HEK293T (cell line): Measurements from ENCODE around the gene TRIM15.

Experiments
- BHLHE40 ChIP-seq: fragments of 450-650 bp; IDR thresholded peaks from 2 replicates; pipeline ENCODE4 v1.6.1; 2016; ENCODE audit warnings: mild to moderate bottlenecking, moderate library complexity, borderline replicate concordance
- CTBP1 ChIP-seq: fragments of 450-650 bp; IDR thresholded peaks from 2 replicates; pipeline ENCODE4 v1.6.1; 2016; ENCODE audit warnings: borderline replicate concordance
- ELF4 ChIP-seq: fragments of 450-650 bp; IDR thresholded peaks from 2 replicates; pipeline ENCODE4 v1.6.1; 2017; ENCODE audit warnings: antibody characterized with exemption
- FOXA1 ChIP-seq: fragments of 450-650 bp; IDR thresholded peaks from 2 replicates; pipeline ENCODE4 v1.6.1; 2016; ENCODE audit warnings: mild to moderate bottlenecking
- FOXK2 ChIP-seq: fragments of 450-650 bp; IDR thresholded peaks from 2 replicates; pipeline ENCODE4 v1.6.1; 2016; ENCODE audit warnings: mild to moderate bottlenecking
- HDGF ChIP-seq: fragments of 450-650 bp; IDR thresholded peaks from 2 replicates; pipeline ENCODE4 v1.6.1; 2017; ENCODE audit warnings: antibody characterized with exemption, borderline replicate concordance
- SP1 ChIP-seq: fragments of 450-650 bp; IDR thresholded peaks from 2 replicates; pipeline ENCODE4 v1.6.1; 2017

DNA sequence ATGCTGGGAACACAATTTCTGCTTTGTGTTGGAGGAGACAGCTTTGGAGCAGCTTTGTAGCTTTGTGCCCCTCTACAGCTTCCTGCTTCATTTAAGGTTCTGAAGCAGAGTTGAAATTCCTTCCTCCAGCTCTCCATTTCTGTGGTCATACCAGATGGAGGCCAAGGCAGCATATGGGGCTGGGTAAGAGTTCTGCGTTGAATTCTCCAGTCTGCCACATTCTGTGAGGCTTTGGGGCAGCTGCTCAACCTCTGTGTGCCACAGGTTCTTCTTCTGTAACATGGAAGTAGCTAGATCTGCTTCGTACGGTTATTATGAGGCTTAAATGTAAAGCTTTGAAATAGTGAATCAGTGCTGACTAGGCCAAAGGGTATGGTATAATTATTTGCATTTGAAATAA is 52.8 kb downstream of the TRIM15 start:
- no peak for TF ChIP-seq BHLHE40
- no peak for TF ChIP-seq ELF4
- no peak for TF ChIP-seq HDGF
- TF ChIP-seq SP1, result no peak
- no peak for TF ChIP-seq FOXK2
- TF ChIP-seq FOXA1, result no peak
- TF ChIP-seq CTBP1, result no peak
